Kidney epithelial cell (primary cell): ENCODE results near the gene NAV2. TPM values are rescaled to one million over a fixed set of nuclear protein-coding genes. Genes with fewer than 3 reads are reported as not detected.

Experiments
- DNase-seq: peaks from one replicate; pipeline ENCODE4 v3.0.0-alpha.2; 2010; ENCODE audit warnings: low read depth
- H3K27me3 ChIP-seq: 2 replicates; pipeline ENCODE4 v1.6.0; 2011; ENCODE audit warnings: low read length; ENCODE audit not compliant: control insufficient read depth, insufficient read depth
- H3K36me3 ChIP-seq: 2 replicates; pipeline ENCODE4 v1.5.1; 2011; ENCODE audit warnings: low read length; ENCODE audit not compliant: control insufficient read depth, insufficient read depth
- H3K4me3 ChIP-seq: 2 replicates; pipeline ENCODE4 v1.5.1; 2011; ENCODE audit warnings: low read depth, mild to moderate bottlenecking, control low read depth, low read length
- CTCF ChIP-seq: IDR thresholded peaks from 2 replicates; pipeline ENCODE4 v1.5.1; 2011; ENCODE audit warnings: mild to moderate bottlenecking, moderate library complexity, low read length, control low read depth, inconsistent platforms; ENCODE audit not compliant: insufficient read depth, poor library complexity, severe bottlenecking
- total RNA-seq: library from RNA; depleted of rRNA; stranded (reverse); fragments of >200 nt; gene quantifications from 2 replicates; pipeline ENCODE4 v1.2.3, GENCODE V29; 2015

The NAV2 gene
- total RNA-seq, 1 donor from 2014 or later, result 41.5 TPM

- H3K27me3 ChIP-seq, result no peaks in the 10 kb centered on the region
- no peaks in the 10 kb centered on the region for H3K36me3 ChIP-seq
- no peak overlapping the region for H3K4me3 ChIP-seq
- no peak for DNase-seq
- TF ChIP-seq CTCF, result no peak
Observed at GRCh38 chr11:19746086-19746485, 33.4 kb downstream of the NAV2 start.

DNA sequence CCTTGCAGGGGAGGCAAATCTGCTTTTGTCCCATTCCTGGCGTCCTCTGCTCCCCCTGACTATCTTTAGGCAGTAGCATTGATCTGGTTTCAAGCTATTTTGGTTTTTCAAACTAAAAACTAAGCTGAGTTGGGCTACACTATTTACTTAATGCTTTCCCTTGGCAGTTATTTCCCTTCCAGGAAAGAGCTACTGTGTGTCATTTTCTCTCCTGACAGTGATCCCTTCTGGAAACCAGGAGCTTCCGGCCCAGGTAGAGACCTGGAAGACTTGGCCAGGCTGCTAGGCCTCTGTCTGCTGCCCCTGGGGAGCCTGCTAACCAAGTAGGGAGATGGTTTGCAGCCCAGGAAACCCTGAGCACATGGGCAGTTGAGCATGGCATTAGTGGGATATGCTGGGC is 35.0 kb downstream of the NAV2 start:
- no peak for DNase-seq
- no peaks in the 10 kb centered on the region for H3K27me3 ChIP-seq
- TF ChIP-seq CTCF, result no peak
- no peaks in the 10 kb centered on the region for H3K36me3 ChIP-seq
- no peak overlapping the region for H3K4me3 ChIP-seq

GRCh38 chr11:19751055-19751454 is 38.4 kb downstream of the NAV2 start:
- Histone ChIP-seq H3K27me3 (no peaks in the 10 kb centered on the region), H3K4me3 (no peak overlapping the region), H3K36me3 (no peaks in the 10 kb centered on the region)
- no peak for DNase-seq
- no peak for TF ChIP-seq CTCF

GRCh38 chr11:19753451-19754106 is 40.9 kb downstream of the NAV2 start:
- Histone ChIP-seq H3K27me3 (no peaks in the 10 kb centered on the region), H3K4me3 (no peak overlapping the region), H3K36me3 (no peaks in the 10 kb centered on the region)
- TF ChIP-seq CTCF, result no peak
- DNase-seq, result no peak

DNA sequence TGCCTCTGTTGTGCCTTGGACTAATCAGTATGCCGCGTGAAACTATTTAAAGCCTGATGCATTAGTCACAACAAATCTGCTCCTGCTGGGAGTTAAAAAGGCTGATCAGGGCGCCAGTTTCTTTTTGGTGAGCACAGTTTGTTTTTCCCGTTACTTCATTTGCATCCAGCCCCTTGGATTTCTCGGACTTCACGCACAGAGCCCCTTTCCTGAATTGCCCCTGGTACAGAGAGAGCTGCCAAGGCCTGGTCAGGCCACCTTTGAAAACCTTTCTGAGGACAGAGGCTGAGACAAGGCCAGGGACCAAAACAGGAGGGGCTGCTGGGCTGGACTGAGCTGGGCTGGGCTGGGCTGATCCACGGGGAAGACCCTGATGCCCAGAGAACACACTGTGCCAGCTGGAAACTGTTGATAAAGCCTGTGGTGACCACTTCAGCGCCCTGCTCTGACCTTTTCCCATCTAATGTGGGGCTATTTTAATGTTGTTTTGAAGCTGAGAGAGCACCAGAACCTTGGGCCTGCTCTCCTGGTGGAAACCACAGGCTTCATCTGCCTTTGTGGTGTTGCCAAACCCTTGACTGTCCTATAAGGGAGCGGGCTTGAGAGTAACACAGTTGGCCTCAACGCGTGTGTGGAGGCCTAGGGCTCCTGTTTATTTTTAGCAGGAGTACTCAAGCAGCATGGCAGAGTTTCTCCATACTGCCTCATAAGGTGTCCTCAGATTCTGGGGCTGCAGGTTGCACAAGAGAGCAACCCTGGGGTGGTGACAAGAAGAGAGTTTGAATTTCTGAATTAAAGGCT is 44.2 kb downstream of the NAV2 start:
- no peaks in the 10 kb centered on the region for H3K36me3 ChIP-seq
- DNase-seq, result no peak

More for the DNA sequence above, 44.2 kb downstream of the NAV2 start:
- Histone ChIP-seq H3K27me3 (no peaks in the 10 kb centered on the region), H3K4me3 (no peak overlapping the region)
- no peak for TF ChIP-seq CTCF
